Pulmonary artery endothelial cell (primary cell): ENCODE results near the gene PSMD5. TPM values are rescaled to one million over a fixed set of nuclear protein-coding genes. Genes with fewer than 3 reads are reported as not detected.

Experiments
- DNase-seq: peaks from one replicate; pipeline ENCODE4 v3.0.0-alpha.2; 2011; ENCODE audit warnings: low read depth, low spot score
- total RNA-seq: library from RNA; depleted of rRNA; stranded (reverse); fragments of >200 nt; gene quantifications from 2 replicates; pipeline ENCODE4 v1.2.3, GENCODE V29; 2014

PSMD5 gene
- total RNA-seq, 1 donor from 2014 or later = 31.9 TPM

GRCh38 chr9:120855827-120856670 lies 13.3 kb upstream of the PSMD5 start:
- DNase-seq = no peak

GRCh38 chr9:120854596-120855327 lies 12.0 kb upstream of the PSMD5 start:
- DNase-seq = no peak

- DNase-seq = no peak
Measured at GRCh38 chr9:120853198-120853597, 10.5 kb upstream of the PSMD5 start.

GRCh38 chr9:120852240-120853010 lies 9.7 kb upstream of the PSMD5 start:
- no peak for DNase-seq

- no peak for DNase-seq
Measured at GRCh38 chr9:120851449-120851848, 8.7 kb upstream of the PSMD5 start.

GRCh38 chr9:120850315-120850714 lies 7.6 kb upstream of the PSMD5 start:
- no peak for DNase-seq

GRCh38 chr9:120846906-120847305 lies 4.2 kb upstream of the PSMD5 start:
- DNase-seq = no peak

GRCh38 chr9:120846251-120846889 lies 3.6 kb upstream of the PSMD5 start:
- DNase-seq = no peak

GRCh38 chr9:120845255-120845654 lies 2.5 kb upstream of the PSMD5 start:
- no peak for DNase-seq

GRCh38 chr9:120841930-120842684 lies 615 bp downstream of the PSMD5 start:
- no peak for DNase-seq

- no peak for DNase-seq
Measured at GRCh38 chr9:120839146-120839545, 3.6 kb downstream of the PSMD5 start.

GRCh38 chr9:120837921-120838320 lies 4.8 kb downstream of the PSMD5 start:
- no peak for DNase-seq

- DNase-seq = no peak
Measured at GRCh38 chr9:120833325-120833724, 9.4 kb downstream of the PSMD5 start.

GRCh38 chr9:120832807-120833206 lies 9.9 kb downstream of the PSMD5 start:
- DNase-seq = no peak

- DNase-seq = no peak
Measured at GRCh38 chr9:120830865-120831264, 11.9 kb downstream of the PSMD5 start.

- no peak for DNase-seq
Measured at GRCh38 chr9:120830151-120830550, 12.6 kb downstream of the PSMD5 start.

- no peak for DNase-seq
Measured at GRCh38 chr9:120829650-120830049, 13.1 kb downstream of the PSMD5 start.

- DNase-seq = no peak
Measured at GRCh38 chr9:120820095-120820494, 22.6 kb downstream of the PSMD5 start.

- DNase-seq = no peak
Measured at GRCh38 chr9:120818595-120818994, 24.1 kb downstream of the PSMD5 start.

- DNase-seq = no peak
Measured at GRCh38 chr9:120815075-120815474, 27.6 kb downstream of the PSMD5 start.

GRCh38 chr9:120808931-120809330 lies 33.8 kb downstream of the PSMD5 start:
- DNase-seq = no peak
